Endothelial cell of umbilical vein (primary cell): Measurements from ENCODE around the gene ADAM10. TPM values are rescaled to one million over a fixed set of nuclear protein-coding genes. Genes with fewer than 3 reads are reported as not detected.

ENCODE experiments used
- BruUV-seq: library from RNA; stranded (reverse); fragments of 400-500 nt; replicated peaks from 2 replicates; lab custom pipeline; 2021; lab: Mats Ljungman, UMichigan
- CTCF ChIA-PET: fragments of 300-600, 350-600 bp; sonication (Branson Sonifier 250); formaldehyde crosslinking; loops from one replicate; lab custom pipeline; 2021; ENCODE audit warnings: antibody characterized with exemption, inconsistent platforms; lab: Charles Lee
- POLR2A ChIA-PET: fragments of 300-600, 350-600 bp; sonication (Branson Sonifier 250); formaldehyde crosslinking; loops from one replicate; lab custom pipeline; 2021; ENCODE audit warnings: antibody characterized with exemption, inconsistent platforms; lab: Charles Lee
- DNase-seq: peaks from one replicate; pipeline ENCODE4 v3.0.0-alpha.2; 2011; ENCODE audit warnings: low read depth, low spot score
- FAIRE-seq: peaks from 2 replicates; lab custom pipeline; 2011; peaks lifted over from hg19 to GRCh38; lab: Jason Lieb, UNC
- H2AFZ ChIP-seq: 2 replicates; pipeline ENCODE4 v1.6.0; 2012; ENCODE audit warnings: low read depth, low read length, control low read depth, inconsistent platforms
- H3K27ac ChIP-seq: 2 replicates; pipeline ENCODE4 v1.5.1; 2011; ENCODE audit warnings: low read depth, mild to moderate bottlenecking, control low read depth, low read length, moderate library complexity; ENCODE audit not compliant: insufficient read depth
- H3K27me3 ChIP-seq, 2 experiments: 2 replicates each; pipeline versions ENCODE4 v1.6.0 to v1.6.1; 2011; ENCODE audit warnings: low read length in 2 of 2, mixed read lengths in 1 of 2; ENCODE audit not compliant: control insufficient read depth in 2 of 2, insufficient read depth in 2 of 2
- H3K36me3 ChIP-seq, 2 experiments: 2 replicates in 1 of 2; 3 replicates in 1 of 2; pipeline ENCODE4 v1.5.1; 2011; ENCODE audit warnings: low read length in 2 of 2, mild to moderate bottlenecking in 1 of 2, moderate library complexity in 1 of 2; ENCODE audit not compliant: control insufficient read depth in 2 of 2, insufficient read depth in 2 of 2; ENCODE audit errors: extremely low read depth in 1 of 2
- H3K4me1 ChIP-seq: 3 replicates; pipeline ENCODE4 v1.5.1; 2011; ENCODE audit warnings: mild to moderate bottlenecking, low read length; ENCODE audit not compliant: control insufficient read depth, insufficient read depth; ENCODE audit errors: extremely low read depth
- H3K4me2 ChIP-seq: 2 replicates; pipeline ENCODE4 v1.6.1; 2011; ENCODE audit warnings: low read length, control low read depth, mixed read lengths; ENCODE audit not compliant: insufficient read depth
- H3K4me3 ChIP-seq, 3 experiments: fragments of 200-600 bp in 1 of 3; sonication (generic), shearing (Covaris generic) in 1 of 3; replicated peaks in 1 of 3; 2 replicates each; pipeline ENCODE4 v1.5.1; 2011 to 2016; ENCODE audit warnings: control low read depth in 3 of 3, low read length in 3 of 3, mild to moderate bottlenecking in 2 of 3, inconsistent platforms in 1 of 3, low read depth in 1 of 3, moderate library complexity in 1 of 3; ENCODE audit not compliant: insufficient read depth in 1 of 3
- H3K79me2 ChIP-seq: 2 replicates; pipeline ENCODE4 v1.6.0; 2012; ENCODE audit warnings: low read length, inconsistent platforms; ENCODE audit not compliant: control insufficient read depth, insufficient read depth
- H3K9ac ChIP-seq: replicated peaks from 2 replicates; pipeline ENCODE3; 2011; ENCODE audit warnings: low read length, control low read depth; ENCODE audit not compliant: insufficient read depth; ENCODE audit errors: extremely low read depth
- H3K9me1 ChIP-seq: replicated peaks from 3 replicates; pipeline ENCODE4 v1.6.0; 2011; ENCODE audit warnings: mild to moderate bottlenecking, low read length; ENCODE audit not compliant: control insufficient read depth, insufficient read depth; ENCODE audit errors: extremely low read depth
- H3K9me3 ChIP-seq: replicated peaks from 2 replicates; pipeline ENCODE4 v1.5.1; 2012; ENCODE audit warnings: low read length, inconsistent platforms; ENCODE audit not compliant: control insufficient read depth, insufficient read depth
- H4K20me1 ChIP-seq: replicated peaks from 2 replicates; pipeline ENCODE3; 2011; ENCODE audit warnings: mild to moderate bottlenecking, low read length; ENCODE audit not compliant: control insufficient read depth, insufficient read depth; ENCODE audit errors: extremely low read depth
- CTCF ChIP-seq, 2 donors: IDR thresholded peaks; 1 replicate in 1 of 2; 2 replicates in 1 of 2; pipeline ENCODE4 v1.5.1; 2011; ENCODE audit warnings: low read length in 2 of 2, mild to moderate bottlenecking in 2 of 2, moderate library complexity in 2 of 2, control low read depth in 1 of 2, inconsistent platforms in 1 of 2, low read depth in 1 of 2; ENCODE audit not compliant: insufficient read depth in 1 of 2; ENCODE audit errors: extremely low read depth in 1 of 2
- FOS ChIP-seq: IDR thresholded peaks from 2 replicates; pipeline ENCODE4 v1.6.1; 2011; ENCODE audit warnings: mild to moderate bottlenecking, low read length, moderate library complexity, borderline replicate concordance; ENCODE audit not compliant: insufficient read depth
- JUN ChIP-seq: IDR thresholded peaks from 2 replicates; pipeline ENCODE4 v1.6.1; 2011; ENCODE audit warnings: borderline replicate concordance, low read depth; ENCODE audit not compliant: insufficient read length, insufficient read depth
- MAX ChIP-seq: IDR thresholded peaks from 2 replicates; pipeline ENCODE4 v1.6.1; 2011; ENCODE audit not compliant: insufficient read depth, insufficient read length
- MYC ChIP-seq: IDR thresholded peaks from one replicate; pipeline ENCODE4 v1.6.1; 2011; ENCODE audit warnings: mild to moderate bottlenecking, low read depth, low read length
- POLR2A ChIP-seq: IDR thresholded peaks from 2 replicates; pipeline ENCODE4 v1.6.1; 2012; ENCODE audit warnings: low read depth, mild to moderate bottlenecking, control low read depth, low read length
- POLR2AphosphoS5 ChIP-seq: IDR thresholded peaks from 2 replicates; pipeline ENCODE4 v1.6.1; 2012; ENCODE audit warnings: low read depth, mild to moderate bottlenecking, control low read depth, low read length, moderate library complexity; ENCODE audit not compliant: insufficient read depth
- dilution Hi-C: fragments of 300-500 bp; cut with MboI; formaldehyde crosslinking; loops from one replicate; pipeline ENCODE4 v1.15.0; 2019; ENCODE audit warnings: low sequenced_read_pairs; ENCODE audit not compliant: extremely low pct_ligation_motif_present
- intact Hi-C: fragments of 100-400 bp; cut with micrococcal nuclease; formaldehyde crosslinking; loops from one replicate; pipeline ENCODE4 v1.10.0; 2022
- polyA plus RNA-seq, 4 experiments: library from polyadenylated mRNA; depleted of rRNA in 3 of 4; stranded (reverse) in 3 of 4; unstranded in 1 of 4; fragments of >200 nt; gene quantifications; 2 replicates each; pipeline versions ENCODE4 v1.2.1 to v1.2.3, GENCODE V29; 2011 to 2012; ENCODE audit warnings: missing spikeins in 1 of 4
- total RNA-seq: library from RNA; stranded (reverse); gene quantifications from 2 replicates; pipeline ENCODE4 v1.2.3, GENCODE V29; 2021

ADAM10 gene
- total and polyA plus RNA-seq, 2 donors (not counting 3 experiments of a cell fraction or from before 2014, with no cell fraction given) = 91.3 to 203 TPM

DNA sequence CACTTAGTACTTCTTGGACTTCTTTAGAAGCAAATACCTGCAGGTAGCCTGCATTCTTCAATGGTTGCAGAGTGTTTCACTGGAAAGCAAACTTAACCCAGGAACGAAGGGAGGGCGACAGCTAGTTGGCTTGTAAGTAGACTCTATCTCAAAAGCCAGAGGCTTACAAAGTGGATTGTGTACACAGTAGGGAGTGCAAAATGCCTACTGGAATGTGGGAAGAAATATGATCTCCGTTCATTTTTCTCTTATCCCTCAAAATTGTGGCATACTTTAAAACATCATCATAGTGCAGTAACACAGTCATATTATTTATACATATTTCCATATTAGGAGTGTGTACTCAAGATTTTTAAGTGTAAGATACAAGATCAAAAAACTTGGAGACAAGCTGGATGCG, 162.0 kb downstream of the ADAM10 start:
- no TSS peak for BruUV-seq
- Histone ChIP-seq H2AFZ (no peak overlapping the region), H3K4me1 (no peaks in the 10 kb centered on the region), H3K27me3 (no peaks in the 10 kb centered on the region), H3K79me2 (no peaks in the 10 kb centered on the region), H3K9me3 (no peaks in the 10 kb centered on the region), H3K4me3 (no peak overlapping the region), H3K4me2 (no peak overlapping the region), H3K9me1 (no peaks in the 10 kb centered on the region), H3K27ac (no peak overlapping the region), H4K20me1 (no peaks in the 10 kb centered on the region), H3K9ac (no peak overlapping the region), H3K36me3 (no peaks in the 10 kb centered on the region)
- dilution Hi-C loops (no loop called here), intact Hi-C loops (no loop called here)
- POLR2A ChIA-PET = no interaction called here
- CTCF ChIA-PET = no interaction called here
- TF ChIP-seq POLR2AphosphoS5 (no peak), CTCF (IDR thresholded peaks at IDR 0.05; ENCODE audit: extremely low read depth in 1 of 2, insufficient read depth in 1 of 2, low read depth in 1 of 2, low read length in 2 of 2) (no peak), POLR2A (no peak), FOS (no peak), MAX (no peak), MYC (no peak), JUN (no peak)
- no peak for FAIRE-seq
- DNase-seq = no peak
